NCI-H1105 (cell line): ENCODE results near the gene HOXB4.

Source experiments
- DNase-seq: peaks from one replicate; lab custom pipeline; 2025; lab: John Stamatoyannopoulos, UW

The HOXB4 gene

GRCh38 chr17:48601539-48602425 is 23.6 kb upstream of the HOXB4 start:
- DNase-seq, result no peak

- DNase-seq, result no peak
These were observed 23.0 kb upstream of the HOXB4 start for GRCh38 chr17:48601207-48601538.

DNA sequence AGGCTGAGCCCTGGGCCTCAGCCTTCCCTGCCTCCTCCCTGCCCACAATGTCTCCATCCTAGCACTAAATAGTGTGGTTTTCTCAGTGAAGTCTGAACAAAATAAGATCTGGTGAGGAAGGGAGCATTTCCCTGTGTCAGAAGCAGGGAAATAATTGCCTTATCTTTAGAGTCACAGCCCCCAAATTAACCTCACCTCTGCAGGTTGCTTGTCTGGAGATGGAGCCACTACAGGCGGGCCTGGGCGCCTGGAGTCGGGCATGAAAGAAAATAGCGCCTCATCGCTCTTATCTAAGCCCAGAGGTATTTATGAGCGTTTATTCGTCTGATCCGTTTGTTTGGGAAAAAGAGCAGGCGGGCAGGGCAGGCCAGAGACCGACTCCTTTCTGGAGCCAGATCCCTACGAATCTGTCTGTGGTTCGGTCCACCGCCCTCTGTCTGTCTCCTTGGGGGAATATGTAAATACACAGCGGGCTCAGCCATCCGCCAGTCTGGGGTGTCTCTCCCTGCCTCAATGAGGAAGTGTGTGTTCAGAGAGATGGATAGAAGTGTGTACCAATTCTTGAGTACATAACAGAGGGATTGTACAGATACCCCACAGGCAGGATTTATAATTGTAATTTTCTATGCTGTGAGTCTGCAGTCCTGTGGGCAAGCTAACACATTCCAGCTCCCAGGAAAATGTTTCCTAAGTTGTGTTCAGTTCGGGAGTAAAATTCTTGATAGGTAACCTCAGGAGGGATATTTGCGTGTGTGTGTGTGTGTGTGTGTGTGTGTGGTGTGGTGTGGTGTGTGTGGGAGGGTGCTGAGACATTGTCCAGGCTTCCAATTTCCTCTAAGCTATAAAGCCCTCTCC is 22.3 kb upstream of the HOXB4 start:
- DNase-seq, result no peak

DNA sequence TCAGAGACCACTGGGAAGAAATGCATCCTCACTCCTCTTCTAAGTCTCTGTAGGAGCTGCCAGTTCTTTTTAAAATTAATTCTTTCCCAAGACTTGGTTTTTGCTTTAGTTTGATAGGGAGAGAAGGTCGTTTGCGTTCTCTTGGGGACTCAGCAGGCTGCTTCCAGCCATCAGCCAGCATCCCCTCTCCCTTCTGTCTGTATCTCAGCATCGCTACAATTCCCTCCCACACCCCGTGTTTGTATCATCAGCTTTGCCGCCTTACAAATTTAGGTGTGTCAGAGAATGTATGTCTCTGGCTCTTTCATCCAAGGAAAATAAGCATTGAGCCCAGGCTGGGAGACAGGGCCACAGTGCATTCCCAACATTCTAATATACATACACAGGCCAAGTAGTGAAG is 21.2 kb upstream of the HOXB4 start:
- no peak for DNase-seq

DNA sequence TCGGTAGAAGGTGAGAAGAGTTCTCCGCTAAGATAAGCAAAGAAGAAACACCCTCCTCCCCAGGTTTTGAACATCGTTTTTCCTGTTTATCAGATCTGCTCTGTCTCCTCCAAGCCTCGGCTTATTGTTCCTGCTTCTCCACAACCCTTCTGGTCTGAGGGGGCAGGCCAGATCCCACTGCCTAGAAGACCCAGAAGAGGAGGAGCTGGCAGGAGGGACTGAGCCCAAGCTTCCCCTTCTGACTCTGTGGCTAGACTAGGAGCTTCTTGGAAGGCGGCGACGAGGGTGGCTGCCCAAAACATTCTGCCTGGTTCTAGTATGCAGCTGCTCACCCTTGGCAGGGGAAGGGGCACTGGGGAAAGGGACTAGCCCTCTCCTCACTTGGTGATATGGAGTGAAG is 20.6 kb upstream of the HOXB4 start:
- no peak for DNase-seq

GRCh38 chr17:48597778-48598631 is 19.9 kb upstream of the HOXB4 start:
- DNase-seq, result peak; percentile 17

- DNase-seq, result no peak
These were observed 19.3 kb upstream of the HOXB4 start for GRCh38 chr17:48597528-48597777.

DNA sequence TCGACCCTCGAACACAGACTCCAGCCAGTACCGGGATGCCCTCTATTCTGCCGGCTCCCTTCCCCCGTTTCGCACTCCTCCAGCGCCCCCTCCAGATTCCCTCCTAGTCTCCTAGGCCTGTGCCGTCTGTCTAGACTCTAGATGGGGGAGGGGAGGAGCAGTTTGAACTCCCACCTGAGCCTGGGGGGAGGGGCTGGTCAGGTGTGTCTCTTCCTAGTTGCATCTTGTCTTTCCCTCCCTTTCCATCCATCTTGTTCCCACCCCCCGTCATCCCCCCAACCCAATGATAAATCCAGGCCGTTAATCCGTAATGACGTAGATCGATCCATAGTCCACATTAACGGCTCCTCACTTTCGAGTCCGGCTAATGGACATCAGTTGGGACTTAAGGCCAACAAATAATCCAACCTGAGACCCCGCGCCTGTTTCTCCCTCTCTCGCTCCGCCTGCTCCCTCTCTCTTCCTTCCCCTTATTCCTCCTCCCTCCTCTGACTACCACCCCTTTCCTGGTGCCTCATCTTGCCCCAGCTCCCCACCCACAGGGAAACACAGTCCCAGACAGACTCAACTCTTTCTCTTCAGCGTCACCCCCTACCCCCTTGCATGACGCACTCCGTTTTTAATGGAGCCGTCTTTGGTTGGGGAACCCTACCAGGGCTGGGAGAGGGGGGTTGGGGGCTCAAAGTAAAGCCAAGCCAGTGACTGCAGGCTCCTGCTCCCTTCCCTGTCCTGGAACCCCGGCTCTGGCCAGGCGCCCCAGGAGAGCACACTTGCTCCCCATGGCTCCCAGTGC is 18.8 kb upstream of the HOXB4 start:
- DNase-seq, result no peak

DNA sequence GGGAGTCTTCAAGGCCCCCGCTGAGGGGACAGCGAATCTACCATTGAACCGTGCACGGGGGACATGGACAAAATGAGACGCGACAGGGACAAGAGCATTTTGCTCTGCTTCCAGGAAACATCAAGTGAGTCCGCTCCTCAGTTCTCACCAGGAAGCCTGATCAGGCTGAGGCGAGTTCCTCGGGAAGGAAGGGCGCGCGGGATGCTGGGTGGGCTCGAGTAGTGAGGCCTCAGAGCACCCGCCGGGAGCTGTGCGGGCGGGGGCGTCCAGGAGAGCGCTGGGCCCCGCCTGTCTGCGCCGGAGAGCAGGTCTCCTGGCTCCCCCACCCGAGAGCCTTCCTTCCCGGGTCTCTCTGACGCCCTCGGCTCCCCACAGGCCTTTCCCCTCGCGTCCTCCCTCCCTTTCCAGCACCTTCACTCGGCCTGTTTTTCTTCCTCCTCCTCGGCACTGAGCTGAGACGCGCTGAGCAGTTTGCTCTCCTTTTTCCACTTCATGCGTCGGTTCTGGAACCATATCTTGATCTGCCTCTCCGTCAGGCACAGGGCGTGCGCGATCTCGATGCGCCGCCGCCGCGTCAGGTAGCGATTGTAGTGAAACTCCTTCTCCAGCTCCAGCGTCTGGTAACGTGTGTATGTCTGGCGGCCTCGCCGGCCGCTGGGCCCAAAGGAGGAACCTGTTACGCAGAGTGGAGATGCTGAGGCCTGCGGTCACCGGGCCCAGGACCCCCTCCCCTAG is 18.0 kb upstream of the HOXB4 start:
- DNase-seq, result no peak

DNA sequence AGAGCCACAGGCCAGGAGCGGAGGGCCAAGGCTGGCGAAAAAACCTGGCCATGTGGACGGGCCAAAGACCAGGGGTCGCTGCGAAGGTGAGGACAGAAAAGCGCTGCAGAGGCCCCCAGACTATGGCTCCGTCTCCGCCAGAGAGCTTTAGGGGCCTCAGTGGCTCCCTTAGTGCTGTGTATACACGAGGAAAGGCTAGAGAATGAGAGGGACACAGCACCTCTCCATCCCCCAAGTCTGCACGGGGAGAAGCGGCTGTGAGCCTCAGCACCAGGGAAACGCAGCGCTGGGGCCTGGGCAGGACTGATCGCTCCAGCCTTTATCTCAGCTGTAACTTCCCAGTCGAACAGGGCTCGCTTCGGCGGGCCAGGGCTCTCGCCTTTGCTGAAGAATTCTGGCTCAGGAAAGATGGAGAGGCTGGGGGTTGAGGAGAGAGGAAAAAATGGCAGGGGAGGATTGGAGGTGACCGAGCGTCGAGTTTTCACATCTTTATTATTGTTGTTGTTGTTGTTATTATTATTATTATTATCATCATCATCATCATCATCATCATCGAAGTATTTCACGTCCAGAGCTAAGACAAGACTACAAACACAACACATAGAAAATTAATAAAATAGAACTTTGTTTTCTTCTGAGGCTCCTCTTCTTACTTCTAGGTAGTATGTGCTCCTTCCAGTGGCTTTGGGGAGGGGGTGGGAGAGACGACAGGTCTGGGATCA is 17.3 kb upstream of the HOXB4 start:
- no peak for DNase-seq

DNA sequence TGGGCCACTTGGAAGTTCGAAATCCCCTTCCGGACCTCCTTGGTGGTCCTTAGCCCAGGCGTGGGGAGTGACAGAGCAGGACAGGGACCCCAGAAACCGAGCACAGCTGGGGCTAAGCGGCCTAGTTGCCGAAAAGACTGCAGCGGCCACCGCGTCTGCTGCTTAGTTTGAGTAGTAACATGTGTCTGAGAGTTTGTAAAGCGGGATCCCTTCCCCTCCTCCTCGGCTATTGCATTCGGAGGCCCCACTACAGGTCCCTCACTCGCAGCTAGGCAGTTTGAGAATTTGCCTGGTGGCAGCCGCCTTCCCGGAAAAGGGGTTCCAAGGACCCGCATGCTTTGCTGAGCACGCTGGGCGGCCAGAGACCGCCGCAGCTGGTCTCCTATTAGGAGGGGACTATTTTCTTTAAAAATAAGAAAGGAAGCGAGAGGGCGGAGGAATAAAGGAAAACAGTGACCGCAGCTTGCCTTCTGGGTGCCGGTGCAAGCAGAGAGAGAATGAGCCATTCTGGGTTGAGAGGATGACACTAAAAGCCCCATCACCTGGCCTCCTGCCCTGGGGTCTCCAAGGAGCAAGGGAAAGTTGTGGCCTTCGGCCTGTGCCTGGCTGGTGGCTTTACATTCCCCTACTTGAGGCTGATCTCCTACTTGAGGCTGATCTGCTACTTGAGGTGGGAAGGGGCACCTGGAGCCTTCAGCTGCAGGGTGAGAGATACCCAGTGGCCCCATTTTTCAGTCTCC is 16.6 kb upstream of the HOXB4 start:
- no peak for DNase-seq

DNA sequence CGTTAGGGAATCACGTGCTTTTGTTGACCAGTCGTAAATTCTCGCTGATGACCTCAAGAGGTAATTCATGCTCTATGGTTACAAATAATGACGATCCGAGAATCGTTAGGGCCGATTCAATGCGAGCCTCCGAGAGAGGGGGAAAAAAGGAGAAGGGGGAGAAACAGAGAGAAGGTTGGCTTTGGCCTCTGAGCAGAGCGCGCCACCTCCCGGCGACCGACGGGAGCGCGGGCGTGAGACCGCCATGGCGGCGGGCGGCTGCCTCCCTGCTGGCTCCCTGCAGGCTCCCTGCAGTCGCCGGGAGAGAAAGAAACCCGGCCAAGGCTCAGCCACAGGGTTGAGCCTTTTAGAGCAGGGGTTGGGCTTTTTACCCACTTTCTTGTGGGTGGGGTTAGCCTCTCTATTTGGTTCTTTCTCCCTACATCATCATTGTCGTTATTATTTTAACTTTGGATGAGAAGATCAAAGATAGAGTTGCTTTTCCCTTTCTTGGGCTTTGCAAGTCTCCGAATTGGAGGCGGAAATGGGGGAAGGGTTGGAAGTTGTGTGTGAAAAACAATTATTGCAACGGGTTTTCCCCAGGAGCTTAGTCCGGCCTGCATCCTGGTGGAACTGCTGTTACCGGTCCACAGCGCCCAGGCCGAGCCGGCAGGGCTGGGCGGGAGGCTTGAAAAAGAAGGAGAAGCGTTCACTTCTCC is 15.8 kb upstream of the HOXB4 start:
- DNase-seq, result peak; percentile 73

GRCh38 chr17:48593126-48593829 is 15.1 kb upstream of the HOXB4 start, which contains the start of gene HOXB5:
Gene HOXB5, minus strand, starts transcription at chr17:48593779. Its CDS starts 97 bp downstream, at chr17:48593682.
- DNase-seq, result peak; percentile 25

DNA sequence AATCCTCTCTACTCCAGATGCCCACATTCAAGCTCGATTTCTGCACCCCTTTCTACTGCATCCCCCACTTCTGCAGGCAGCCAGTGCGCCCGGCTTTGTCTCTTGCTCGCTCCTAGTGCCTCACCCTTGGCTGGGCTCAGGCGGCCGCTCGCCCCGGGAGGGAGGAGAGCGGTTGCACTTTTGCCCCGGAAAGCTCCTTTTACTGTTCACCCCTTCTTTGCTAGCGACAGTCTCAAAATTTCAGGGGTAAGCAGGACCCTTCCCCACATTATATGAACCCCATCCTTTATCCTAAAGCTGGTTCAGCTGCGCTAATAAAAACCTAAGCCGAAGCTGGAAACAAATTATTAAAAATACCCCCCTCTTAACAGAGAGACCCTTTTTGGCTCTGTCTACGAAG is 14.4 kb upstream of the HOXB4 start:
- DNase-seq, result no peak

- DNase-seq, result no peak
These were observed 13.9 kb upstream of the HOXB4 start for GRCh38 chr17:48592057-48592514.

DNA sequence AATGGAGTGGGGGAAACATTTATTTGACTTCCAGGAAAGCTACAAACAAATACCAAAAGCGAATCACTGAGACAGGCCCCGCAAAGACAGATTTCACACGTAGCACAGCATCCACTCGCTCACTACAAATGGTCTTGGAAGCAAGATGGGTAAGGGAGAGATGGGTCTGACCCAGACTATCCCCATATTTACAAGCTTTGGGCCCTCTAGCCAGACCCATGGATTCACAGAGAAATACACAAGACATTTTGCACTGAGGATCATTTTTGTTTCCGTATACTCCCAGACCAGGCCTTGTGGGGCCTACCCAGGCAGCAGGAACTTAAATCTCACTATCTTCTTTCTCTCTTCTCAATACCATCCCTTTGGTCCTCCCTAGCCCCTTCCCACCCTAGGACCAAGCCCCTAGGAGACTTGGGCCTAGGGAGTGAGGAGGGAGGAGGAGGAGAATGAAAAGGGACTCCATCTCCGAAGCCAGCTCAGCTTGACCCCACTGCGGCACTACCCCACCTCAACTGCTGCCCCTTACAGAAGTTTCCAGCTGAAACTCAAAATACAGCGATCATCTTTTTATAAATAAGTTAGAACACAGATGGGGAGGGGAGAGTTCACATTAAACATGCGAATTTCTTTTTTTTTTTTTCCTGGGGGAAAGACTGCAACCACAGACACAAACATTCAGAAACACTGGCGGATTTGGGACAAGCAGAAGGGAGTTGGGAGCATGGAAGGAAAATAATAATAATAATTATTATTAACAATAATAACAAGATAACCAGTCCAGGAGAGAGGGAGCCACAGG is 13.3 kb upstream of the HOXB4 start:
- DNase-seq, result no peak

GRCh38 chr17:48590607-48591161 is 12.5 kb upstream of the HOXB4 start:
- no peak for DNase-seq
